NCI-H2107 treated with DMSO at 0.1 percent for 48 hours (cell line): ENCODE data around the gene MAP2K4.
"Not testable (repeated sequence)": the region's sequence is repeated elsewhere in the genome, so short reads cannot be mapped to it uniquely, and the experiment has no call there.

Source experiments
- DNase-seq: peaks from one replicate; lab custom pipeline; 2025; ENCODE audit not compliant: unreplicated experiment; lab: John Stamatoyannopoulos, UW

The MAP2K4 gene

GRCh38 chr17:12136243-12136642 lies 115.6 kb downstream of the MAP2K4 start:
- no peak for DNase-seq

- DNase-seq: no peak
These were observed 116.0 kb downstream of the MAP2K4 start for GRCh38 chr17:12136646-12137045.

GRCh38 chr17:12137859-12138258 lies 117.2 kb downstream of the MAP2K4 start:
- no peak for DNase-seq

GRCh38 chr17:12140685-12141084 lies 120.0 kb downstream of the MAP2K4 start:
- DNase-seq: no peak

GRCh38 chr17:12162187-12162586 lies 141.5 kb downstream of the MAP2K4 start:
- DNase-seq: not testable (repeated sequence)

GRCh38 chr17:12164085-12164484 lies 143.4 kb downstream of the MAP2K4 start:
- no peak for DNase-seq

- no peak for DNase-seq
These were observed 158.1 kb downstream of the MAP2K4 start for GRCh38 chr17:12178644-12179330.

- DNase-seq: no peak
These were observed 160.1 kb downstream of the MAP2K4 start for GRCh38 chr17:12180644-12181261.

- no peak for DNase-seq
These were observed 167.0 kb downstream of the MAP2K4 start for GRCh38 chr17:12187658-12188057.

- no peak for DNase-seq
These were observed 172.6 kb downstream of the MAP2K4 start for GRCh38 chr17:12193144-12193735.
